GM21576 (cell line): ENCODE data around the gene MYH15.

Experiments
- ATAC-seq: cut with Tn5 transposase; IDR thresholded peaks from one replicate; pipeline ENCODE4 v1.9.1; 2021; ENCODE audit warnings: mild to moderate bottlenecking, moderate library complexity; ENCODE audit not compliant: unreplicated experiment

MYH15 gene

DNA sequence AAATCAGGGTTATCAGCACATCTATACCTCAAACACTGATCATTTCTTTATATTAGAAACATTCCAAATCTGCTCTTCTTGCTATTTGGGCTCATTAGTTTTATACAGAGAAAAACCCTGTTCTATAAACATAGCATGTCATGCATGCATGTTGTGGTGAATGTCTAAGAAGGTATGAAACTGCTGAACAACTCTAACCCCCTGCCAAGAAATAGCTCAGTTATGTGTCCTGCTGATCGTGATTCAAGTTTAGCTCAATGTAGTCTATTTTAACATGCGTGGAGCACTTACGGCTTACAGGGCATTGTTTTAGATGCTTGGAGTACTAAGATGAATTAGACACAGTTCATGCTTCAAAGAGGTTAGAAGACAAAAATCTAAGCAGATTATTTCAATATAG lies 35.8 kb downstream of the MYH15 start:
- ATAC-seq, result no peak

DNA sequence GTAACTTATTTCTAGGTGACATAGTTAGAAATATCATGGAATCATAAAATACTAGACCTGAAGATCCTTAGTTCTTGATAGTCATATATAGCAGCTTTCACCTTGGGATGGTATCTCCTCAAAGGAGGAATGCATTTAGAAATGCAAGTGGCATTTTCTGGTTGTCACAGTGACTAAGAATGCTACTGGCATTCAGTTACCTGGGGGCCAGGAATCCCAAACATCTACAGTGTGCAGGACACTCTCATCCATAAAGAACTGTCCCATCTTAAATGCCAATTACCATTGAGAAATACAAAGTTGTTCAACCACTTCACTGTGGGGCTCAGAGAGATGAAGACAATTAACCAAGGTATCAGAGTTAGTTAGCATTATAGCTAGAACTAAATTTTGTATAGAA lies 36.7 kb downstream of the MYH15 start:
- no peak for ATAC-seq

- ATAC-seq, result no peak
Measured at GRCh38 chr3:108472001-108472591, 38.3 kb downstream of the MYH15 start.

- ATAC-seq, result no peak
Measured at GRCh38 chr3:108471426-108471825, 39.0 kb downstream of the MYH15 start.

- ATAC-seq, result no peak
Measured at GRCh38 chr3:108469126-108469525, 41.3 kb downstream of the MYH15 start.

DNA sequence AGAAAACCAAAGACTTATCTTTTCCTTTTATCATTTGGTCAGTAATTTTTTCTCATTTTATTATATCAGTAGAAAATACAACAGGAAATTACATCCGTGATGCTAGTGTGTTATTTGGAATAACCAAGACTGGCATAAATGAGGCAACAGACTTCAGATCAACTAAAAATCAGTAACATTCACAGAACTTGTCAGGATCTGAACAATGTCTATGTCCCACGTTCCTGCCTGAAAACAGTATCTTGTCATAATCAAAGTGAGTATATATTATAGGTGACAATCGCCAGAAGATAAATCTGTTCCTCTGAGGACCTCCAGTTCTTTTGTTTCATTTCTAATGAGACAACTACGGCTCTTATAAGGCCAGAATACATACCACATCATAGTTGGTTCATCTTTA lies 41.8 kb downstream of the MYH15 start:
- no peak for ATAC-seq

DNA sequence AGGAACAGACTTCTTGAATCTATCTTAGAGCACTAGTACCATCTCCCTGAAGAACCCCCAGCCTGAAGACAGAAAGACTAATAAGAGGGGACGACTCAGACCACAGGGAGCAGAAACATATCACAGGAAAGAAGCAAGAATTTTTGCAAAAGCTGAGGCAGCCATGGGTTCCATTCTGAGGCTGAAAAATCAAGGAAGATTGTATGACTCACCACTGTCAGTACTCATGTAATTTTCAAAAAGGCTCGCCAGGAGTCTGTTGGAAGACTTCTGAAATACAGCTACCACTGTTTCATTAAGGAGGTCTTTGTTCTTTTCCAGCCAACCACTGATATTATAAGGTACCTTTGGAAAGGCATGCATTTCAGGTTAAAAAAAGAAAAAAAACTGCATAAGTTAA lies 47.5 kb downstream of the MYH15 start:
- no peak for ATAC-seq

GRCh38 chr3:108461661-108462111 lies 48.7 kb downstream of the MYH15 start:
- ATAC-seq, result peak; percentile 69

DNA sequence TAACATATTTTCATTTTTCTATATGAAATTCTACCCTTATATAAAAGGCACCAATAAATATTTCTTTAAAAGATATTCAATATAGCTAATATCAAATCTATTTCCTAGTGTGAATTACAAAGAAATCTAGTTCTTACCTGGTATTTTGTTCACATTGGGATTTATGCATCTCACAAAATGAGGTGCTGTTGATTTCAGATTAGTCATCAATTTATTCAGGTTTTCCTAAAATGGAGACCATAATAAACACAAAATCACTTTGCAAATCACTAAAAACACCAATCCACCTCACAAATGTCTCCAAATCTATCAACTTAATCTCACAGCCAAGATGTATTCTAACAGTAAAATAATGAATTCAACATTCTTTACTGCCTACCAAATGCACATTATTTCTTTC lies 51.2 kb downstream of the MYH15 start:
- ATAC-seq, result no peak

DNA sequence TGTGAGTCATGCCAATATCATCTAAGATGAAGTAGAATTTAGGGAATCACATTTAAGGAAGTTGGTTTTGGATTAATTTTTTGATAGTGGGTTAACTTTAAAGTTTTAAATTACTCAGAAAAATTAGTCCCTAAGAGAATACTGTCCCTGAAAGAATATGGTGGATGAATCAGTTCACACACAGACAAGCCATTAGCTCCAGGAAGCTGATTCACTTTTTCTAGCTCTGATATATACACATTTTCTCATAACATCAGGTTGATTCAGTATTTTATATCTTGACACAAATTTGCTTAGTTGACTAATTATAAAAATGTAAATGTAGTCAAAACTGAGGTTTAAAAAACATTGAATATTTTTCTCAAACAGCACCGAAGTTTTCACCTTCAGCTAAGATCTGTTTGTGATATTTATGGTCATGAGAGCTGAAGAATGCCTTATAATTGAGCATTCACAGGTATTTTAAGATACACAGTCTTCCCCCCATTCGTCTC lies 55.1 kb downstream of the MYH15 start:
- no peak for ATAC-seq

GRCh38 chr3:108453565-108453964 lies 56.8 kb downstream of the MYH15 start:
- ATAC-seq, result no peak

DNA sequence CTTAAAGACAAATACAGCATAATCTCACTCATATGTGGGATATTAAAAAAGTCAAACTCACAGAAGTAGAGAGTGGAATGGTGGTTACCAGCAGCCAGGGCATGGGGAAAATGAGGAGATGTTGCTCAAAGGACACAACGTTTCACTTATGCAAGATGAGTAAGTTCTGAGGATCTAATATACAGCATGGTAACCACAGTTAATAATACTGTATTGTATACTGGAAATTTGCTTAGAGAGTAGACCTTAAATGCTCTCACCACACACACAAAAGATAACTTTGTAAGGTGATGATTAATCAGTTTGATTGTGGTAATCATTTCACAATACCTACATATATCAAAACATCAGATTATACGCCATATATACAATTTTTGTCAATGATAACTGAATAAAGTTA lies 60.0 kb downstream of the MYH15 start:
- no peak for ATAC-seq

- ATAC-seq, result no peak
Measured at GRCh38 chr3:108448593-108448992, 61.8 kb downstream of the MYH15 start.

- no peak for ATAC-seq
Measured at GRCh38 chr3:108447096-108447847, 63.1 kb downstream of the MYH15 start.

- ATAC-seq, result no peak
Measured at GRCh38 chr3:108442281-108442680, 68.1 kb downstream of the MYH15 start.

- no peak for ATAC-seq
Measured at GRCh38 chr3:108441518-108441917, 68.9 kb downstream of the MYH15 start.

DNA sequence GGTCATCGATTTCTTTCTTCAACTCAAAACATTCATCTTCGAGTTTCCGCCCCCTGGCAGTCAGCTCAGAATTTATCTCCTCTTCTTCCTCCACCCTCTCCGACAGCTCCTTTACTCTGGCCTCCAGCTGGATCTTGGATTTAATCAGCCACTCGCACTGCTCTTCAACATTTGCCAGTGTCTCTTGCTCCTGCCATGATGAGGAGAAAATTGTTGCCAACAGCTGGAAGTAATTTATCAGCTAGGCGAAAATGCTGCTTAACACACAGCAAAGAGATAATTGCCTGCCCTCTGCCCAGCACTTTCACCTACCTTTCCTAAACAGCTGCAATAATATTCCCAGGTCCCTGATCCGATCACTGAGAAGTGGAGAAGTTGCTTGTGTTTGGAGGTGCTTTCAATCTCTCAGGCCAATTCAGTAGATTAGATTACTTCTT lies 69.3 kb downstream of the MYH15 start:
- no peak for ATAC-seq

DNA sequence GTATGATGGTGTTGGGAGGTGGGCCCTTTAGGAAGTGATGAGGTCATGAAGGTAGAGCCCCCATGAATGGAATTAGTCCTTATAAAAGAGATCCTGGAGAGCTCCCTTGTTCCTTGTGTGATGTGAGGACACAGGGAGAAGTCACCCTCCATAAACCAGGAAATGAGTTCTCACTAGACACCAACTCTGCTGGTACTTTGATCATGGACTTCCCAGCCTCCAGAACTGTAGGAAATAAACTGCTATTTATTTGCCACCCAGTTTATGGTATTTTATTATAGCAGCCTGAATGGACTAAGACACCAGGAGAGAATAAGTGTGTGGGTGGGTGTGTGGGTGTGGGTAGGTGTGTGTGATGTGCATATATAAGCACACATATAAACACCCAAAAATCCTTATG lies 71.9 kb downstream of the MYH15 start:
- ATAC-seq, result no peak

- no peak for ATAC-seq
Measured at GRCh38 chr3:108437439-108437838, 73.0 kb downstream of the MYH15 start.

DNA sequence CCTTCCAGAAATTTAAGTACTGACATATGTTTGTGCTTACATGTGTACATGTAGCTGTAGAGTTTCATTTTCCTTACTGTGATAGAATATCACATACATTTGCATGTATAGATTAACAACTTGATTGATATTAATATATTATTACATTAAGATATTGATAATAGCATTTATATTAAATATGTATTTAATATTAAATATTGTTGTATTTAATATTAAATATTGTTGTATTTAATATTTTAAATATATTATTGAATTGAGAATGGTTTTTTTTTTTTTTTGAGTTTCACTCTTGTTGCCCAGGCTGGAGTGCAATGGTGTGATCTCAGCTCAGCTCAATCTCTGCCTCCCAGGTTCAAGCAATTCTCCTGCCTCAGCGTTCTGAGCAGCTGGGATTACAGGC lies 76.5 kb downstream of the MYH15 start:
- ATAC-seq, result no peak

- ATAC-seq, result no peak
Measured at GRCh38 chr3:108432431-108432830, 78.0 kb downstream of the MYH15 start.

GRCh38 chr3:108430540-108430939 lies 79.9 kb downstream of the MYH15 start:
- ATAC-seq, result no peak
